Fibroblast of lung (primary cell): ENCODE results near the gene CORO6. TPM values are rescaled to one million over a fixed set of nuclear protein-coding genes. Genes with fewer than 3 reads are reported as not detected.

Experiments used
- DNase-seq, 2 donors: peaks; one replicate each; pipeline versions ENCODE4 v3.0.0 to v3.0.0-alpha.2; 2010; ENCODE audit warnings: low read depth in 2 of 2
- H2AFZ ChIP-seq: 2 replicates; pipeline ENCODE4 v1.5.1; 2012; ENCODE audit warnings: low read length, control low read depth, inconsistent platforms
- H3K27ac ChIP-seq: 2 replicates; pipeline ENCODE4 v1.5.1; 2011; ENCODE audit warnings: low read length, control low read depth; ENCODE audit not compliant: insufficient read depth
- H3K27me3 ChIP-seq: 2 replicates; pipeline ENCODE4 v1.5.1; 2011; ENCODE audit warnings: mild to moderate bottlenecking, low read length; ENCODE audit not compliant: control insufficient read depth, insufficient read depth
- H3K36me3 ChIP-seq: 2 replicates; pipeline ENCODE4 v1.5.1; 2011; ENCODE audit warnings: low read length; ENCODE audit not compliant: control insufficient read depth, insufficient read depth
- H3K4me1 ChIP-seq: 2 replicates; pipeline ENCODE4 v1.5.1; 2011; ENCODE audit warnings: low read length; ENCODE audit not compliant: control insufficient read depth, insufficient read depth; ENCODE audit errors: extremely low read depth
- H3K4me2 ChIP-seq: 2 replicates; pipeline ENCODE4 v1.5.1; 2011; ENCODE audit warnings: low read length, control low read depth; ENCODE audit not compliant: insufficient read depth; ENCODE audit errors: extremely low read depth
- H3K4me3 ChIP-seq, 4 experiments: fragments of 200-600 bp in 1 of 4; sonication (generic) in 1 of 4; replicated peaks in 1 of 4; 2 replicates each; pipeline ENCODE4 v1.5.1; 2011 to 2016; ENCODE audit warnings: low read length in 4 of 4, low read depth in 3 of 4, mild to moderate bottlenecking in 3 of 4, control low read depth in 2 of 4, inconsistent platforms in 1 of 4, mixed read lengths in 1 of 4; ENCODE audit not compliant: insufficient read depth in 1 of 4; ENCODE audit errors: control extremely low read depth in 1 of 4
- H3K79me2 ChIP-seq: 2 replicates; pipeline ENCODE4 v1.5.1; 2012; ENCODE audit warnings: mild to moderate bottlenecking, low read length, inconsistent platforms; ENCODE audit not compliant: control insufficient read depth, insufficient read depth
- H3K9ac ChIP-seq: 2 replicates; pipeline ENCODE4 v1.5.1; 2011; ENCODE audit warnings: mild to moderate bottlenecking, low read length, control low read depth; ENCODE audit not compliant: insufficient read depth
- H3K9me3 ChIP-seq: 2 replicates; pipeline ENCODE4 v1.5.1; 2012; ENCODE audit warnings: low read depth, low read length; ENCODE audit not compliant: control insufficient read depth, insufficient read depth
- H4K20me1 ChIP-seq: 2 replicates; pipeline ENCODE4 v1.5.1; 2011; ENCODE audit warnings: low read length; ENCODE audit not compliant: control insufficient read depth, insufficient read depth; ENCODE audit errors: extremely low read depth
- CTCF ChIP-seq, 2 donors: IDR thresholded peaks in 1 of 2; conservative IDR thresholded peaks in 1 of 2; 1 replicate in 1 of 2; 2 replicates in 1 of 2; pipeline ENCODE4 v1.5.1; 2011 to 2012; ENCODE audit warnings: low read length in 2 of 2, control low read depth in 1 of 2, inconsistent platforms in 1 of 2, low read depth in 1 of 2, mild to moderate bottlenecking in 1 of 2
- EZH2 ChIP-seq: IDR thresholded peaks from 2 replicates; pipeline ENCODE4 v1.5.1; 2012; ENCODE audit warnings: low read length, control low read depth, mild to moderate bottlenecking; ENCODE audit errors: missing control alignments
- polyA plus RNA-seq, 2 donors: library from polyadenylated mRNA; depleted of rRNA in 1 of 2; stranded (reverse) in 1 of 2; unstranded in 1 of 2; fragments of >200 nt; gene quantifications; 2 replicates each; pipeline ENCODE4 v1.2.1, GENCODE V29; 2011 to 2012; ENCODE audit warnings: missing spikeins in 1 of 2
- total RNA-seq: library from RNA; depleted of rRNA; stranded (reverse); fragments of >200 nt; gene quantifications from 2 replicates; pipeline ENCODE4 v1.2.1, GENCODE V29; 2014

CORO6 gene
- total and polyA plus RNA-seq, 2 donors (not counting 1 experiment from before 2014, with no cell fraction given) = 8.0 to 19.3 TPM

GRCh38 chr17:29640981-29641642 lies 18.4 kb upstream of the CORO6 start:
- H3K4me2 ChIP-seq = no peak overlapping the region
- peak overlapping the region; percentile 2 for H3K27ac ChIP-seq

GRCh38 chr17:29640413-29640812 lies 17.7 kb upstream of the CORO6 start:
- no peaks in the 10 kb centered on the region for H3K36me3 ChIP-seq
- no peak overlapping the region for H3K4me2 ChIP-seq
- no peaks in the 10 kb centered on the region for H3K79me2 ChIP-seq
- peaks cover 12% of the 10 kb centered on the region for H3K4me1 ChIP-seq
- no peaks in the 10 kb centered on the region for H3K27me3 ChIP-seq
- no peaks in the 10 kb centered on the region for H3K9me3 ChIP-seq
- no peak overlapping the region for H3K9ac ChIP-seq
- H4K20me1 ChIP-seq = no peaks in the 10 kb centered on the region
- no peak overlapping the region for H2AFZ ChIP-seq
- no peak overlapping the region for H3K4me3 ChIP-seq
- no peak for TF ChIP-seq EZH2
- no peak for TF ChIP-seq CTCF (conservative IDR thresholded peaks at IDR 0.05 in 1 of 2, IDR thresholded peaks at IDR 0.05 in 1 of 2; ENCODE audit: low read depth in 1 of 2, low read length in 2 of 2)
- DNase-seq = peak; percentile 46 to 60
- no peak overlapping the region for H3K27ac ChIP-seq

More at GRCh38 chr17:29640981-29641642, 18.4 kb upstream of the CORO6 start:
- H3K27me3 ChIP-seq = no peaks in the 10 kb centered on the region
- TF ChIP-seq CTCF (conservative IDR thresholded peaks at IDR 0.05 in 1 of 2, IDR thresholded peaks at IDR 0.05 in 1 of 2; ENCODE audit: low read depth in 1 of 2, low read length in 2 of 2) = no peak
- TF ChIP-seq EZH2 = no peak
- H3K79me2 ChIP-seq = no peaks in the 10 kb centered on the region
- H3K4me3 ChIP-seq = no peak overlapping the region
- no peak overlapping the region for H2AFZ ChIP-seq
- peak in 1 of 2 donors; percentile 17 for DNase-seq
- H3K9me3 ChIP-seq = no peaks in the 10 kb centered on the region
- H3K4me1 ChIP-seq = peaks cover 15% of the 10 kb centered on the region
- no peak overlapping the region for H3K9ac ChIP-seq
- no peaks in the 10 kb centered on the region for H3K36me3 ChIP-seq
- H4K20me1 ChIP-seq = no peaks in the 10 kb centered on the region

- Histone ChIP-seq H3K9ac (no peak overlapping the region), H3K27ac (no peak overlapping the region), H3K36me3 (peaks cover 8% of the 10 kb centered on the region)
Measured at GRCh38 chr17:29633886-29634285, 11.2 kb upstream of the CORO6 start.

More at GRCh38 chr17:29633886-29634285, 11.2 kb upstream of the CORO6 start:
- Histone ChIP-seq H3K4me3 (no peak overlapping the region), H3K79me2 (no peaks in the 10 kb centered on the region), H4K20me1 (no peaks in the 10 kb centered on the region), H3K27me3 (no peaks in the 10 kb centered on the region), H2AFZ (no peak overlapping the region), H3K4me2 (no peak overlapping the region), H3K9me3 (no peaks in the 10 kb centered on the region), H3K4me1 (no peaks in the 10 kb centered on the region)
- no peak for DNase-seq
- TF ChIP-seq CTCF (conservative IDR thresholded peaks at IDR 0.05 in 1 of 2, IDR thresholded peaks at IDR 0.05 in 1 of 2; ENCODE audit: low read depth in 1 of 2, low read length in 2 of 2) (no peak), EZH2 (no peak)
